GM18868 (cell line): ENCODE measurements around the gene KIAA1671.

Experiments
- ATAC-seq: cut with Tn5 transposase; IDR thresholded peaks from one replicate; pipeline ENCODE4 v1.9.1; 2021; ENCODE audit warnings: mild to moderate bottlenecking, moderate library complexity; ENCODE audit not compliant: unreplicated experiment

KIAA1671 gene

GRCh38 chr22:25061605-25062376 is 109.3 kb downstream of the KIAA1671 start:
- ATAC-seq = no peak

DNA sequence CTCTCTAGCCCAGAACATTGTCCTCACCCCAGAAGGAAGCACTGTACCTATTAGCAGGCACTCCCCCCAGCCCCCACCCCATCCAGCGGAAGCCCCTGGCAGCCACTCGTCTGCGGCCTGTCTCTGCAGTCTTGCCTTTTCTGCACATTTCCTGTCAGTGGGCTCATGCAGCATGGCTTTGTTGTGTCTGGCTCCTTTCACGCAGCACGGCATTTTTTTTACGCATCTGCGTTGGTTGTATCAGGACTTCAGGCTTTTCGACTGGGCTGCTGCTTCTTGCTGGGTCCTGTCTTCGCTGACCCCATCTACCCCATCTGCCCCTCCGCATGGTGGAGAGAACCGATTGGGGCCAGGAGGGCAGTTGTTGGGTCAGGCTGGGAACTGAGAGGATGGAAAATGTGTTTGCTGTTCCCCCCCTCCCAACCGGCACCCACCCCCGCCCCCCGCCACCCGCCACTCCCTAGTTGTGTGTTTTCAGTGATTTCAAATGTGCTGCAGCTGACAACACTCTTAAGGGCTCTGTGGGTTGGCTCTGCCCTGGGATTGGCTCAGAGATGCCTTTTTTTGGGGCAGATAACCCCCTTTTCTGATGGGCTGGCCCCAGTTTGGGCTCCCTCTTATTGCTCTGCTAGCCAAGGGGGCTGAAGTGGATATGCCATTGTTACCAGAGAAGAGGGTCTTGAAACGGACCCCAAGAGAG is 110.0 kb downstream of the KIAA1671 start:
- no peak for ATAC-seq

DNA sequence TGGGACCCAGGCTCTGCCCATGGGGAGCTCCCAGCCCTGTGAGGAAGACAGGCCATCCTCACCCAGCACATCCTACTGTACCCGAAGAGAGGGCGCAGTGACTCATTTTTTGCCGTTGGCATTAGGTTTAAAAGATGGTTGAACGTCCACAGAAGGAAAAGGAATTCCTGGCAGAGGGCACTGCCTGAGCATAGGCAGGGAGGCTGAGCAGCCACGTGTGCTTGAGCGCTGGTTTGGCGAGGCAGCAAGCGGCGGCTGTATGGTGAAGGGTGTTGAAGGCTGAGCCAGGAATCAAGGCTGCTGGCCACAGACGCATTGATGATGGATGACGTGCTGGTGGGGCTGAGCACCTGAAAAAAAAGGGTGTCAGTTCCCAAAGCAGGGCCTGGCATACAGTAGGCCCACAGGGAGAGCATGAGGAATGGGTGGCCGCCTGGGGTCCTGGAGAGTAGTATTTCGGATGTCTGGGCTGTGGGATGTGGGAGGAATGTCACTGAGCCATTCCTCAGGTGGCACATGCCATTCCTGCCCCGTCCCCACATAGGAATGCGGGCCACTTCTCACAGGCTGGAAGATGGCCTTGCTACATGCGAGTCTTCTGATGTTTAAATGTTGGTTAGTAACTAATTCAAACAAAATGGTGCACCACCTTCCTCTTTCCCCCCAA is 112.5 kb downstream of the KIAA1671 start:
- ATAC-seq = no peak

DNA sequence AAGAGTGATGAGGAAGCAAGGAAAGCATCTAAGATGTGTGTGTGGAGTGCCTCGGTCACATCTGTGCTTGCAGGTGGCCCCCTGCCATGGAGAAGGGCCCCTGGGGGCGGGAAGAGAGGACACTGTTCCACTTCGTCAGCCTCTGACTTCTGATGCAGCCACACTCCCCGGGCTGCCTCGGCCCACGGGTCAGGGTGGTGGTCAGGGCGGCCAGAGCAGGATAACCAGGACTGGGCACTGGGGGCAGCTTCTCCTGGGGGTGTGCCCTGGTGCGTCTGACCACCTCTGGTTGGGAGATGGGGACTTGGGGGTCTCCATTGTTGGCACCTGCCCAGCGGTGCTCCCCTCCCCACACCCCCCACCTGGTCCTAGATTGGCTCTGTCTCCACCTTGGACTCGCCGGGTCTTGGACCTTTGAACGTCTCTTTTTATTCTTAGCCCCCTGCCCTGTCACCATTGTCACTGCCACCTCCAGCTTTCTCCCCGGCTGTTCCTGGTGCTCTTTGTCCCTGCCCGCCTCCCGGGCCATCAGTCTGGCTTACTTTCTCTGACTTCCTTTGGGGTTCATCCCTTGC is 114.4 kb downstream of the KIAA1671 start:
- no peak for ATAC-seq

DNA sequence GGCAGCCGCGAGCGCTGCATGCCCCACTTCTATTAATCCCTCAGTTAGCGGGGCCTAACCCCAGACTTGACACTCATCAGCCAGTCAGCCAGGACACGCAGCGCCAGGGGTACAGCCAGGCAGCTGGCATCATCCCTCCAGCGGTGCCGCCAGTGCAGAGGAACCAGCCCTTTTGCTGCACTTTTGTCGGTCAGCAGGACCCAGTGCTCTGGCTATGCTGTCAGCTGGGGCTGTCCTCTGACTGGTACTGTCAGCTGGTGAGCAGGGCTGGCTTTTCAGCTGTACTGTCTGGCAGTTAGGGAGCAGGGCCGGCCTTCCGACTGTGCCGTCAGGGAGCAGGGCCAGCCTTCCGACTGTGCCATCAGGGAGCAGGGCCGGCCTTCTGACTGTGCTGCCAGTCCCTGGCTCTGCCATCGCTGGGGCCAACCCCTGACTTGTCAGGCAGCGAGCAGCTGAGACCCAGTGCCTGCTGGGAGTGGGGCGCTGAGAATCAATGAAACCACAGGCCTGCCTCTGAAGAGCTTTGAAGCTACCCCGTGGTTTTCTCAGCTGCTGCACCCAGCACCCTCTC is 115.4 kb downstream of the KIAA1671 start:
- ATAC-seq = no peak

DNA sequence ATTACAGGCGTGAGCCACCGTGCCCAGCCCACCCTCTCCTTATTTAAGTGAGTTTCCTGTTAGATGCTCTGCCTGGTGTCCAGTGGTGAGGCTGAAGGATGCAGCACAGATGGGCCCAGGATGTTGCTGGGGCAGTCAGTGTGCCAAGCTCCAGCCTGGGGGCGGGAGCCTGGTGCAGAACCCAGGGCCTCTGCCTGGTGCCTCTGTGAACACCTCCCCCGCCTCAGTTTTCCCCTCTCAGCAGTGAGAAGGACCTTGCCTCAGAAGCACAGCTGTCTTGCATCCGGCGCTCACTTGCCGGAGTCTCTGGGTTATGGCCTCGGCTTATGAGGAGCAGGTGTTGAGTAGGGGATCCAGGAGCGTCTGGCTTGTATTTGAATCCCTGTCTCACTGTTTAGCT is 116.2 kb downstream of the KIAA1671 start:
- ATAC-seq = no peak

DNA sequence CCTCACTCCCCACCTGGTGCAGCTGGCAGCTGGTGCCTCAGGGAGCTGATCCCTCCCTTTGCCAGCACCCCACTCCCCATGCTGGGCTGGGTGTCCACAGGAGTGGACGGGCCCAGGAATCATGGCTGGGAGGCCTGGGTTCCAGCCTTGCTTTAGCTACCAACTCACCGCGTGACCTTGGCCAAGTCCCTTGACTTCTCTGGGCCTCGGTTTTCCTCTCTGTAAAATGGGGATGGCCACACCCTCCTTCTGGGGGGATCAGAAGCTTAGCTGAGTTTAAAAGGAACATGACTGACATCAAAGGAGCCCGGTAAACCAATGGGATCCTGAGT is 116.9 kb downstream of the KIAA1671 start:
- ATAC-seq = no peak

GRCh38 chr22:25069758-25070481 is 117.4 kb downstream of the KIAA1671 start:
- no peak for ATAC-seq

DNA sequence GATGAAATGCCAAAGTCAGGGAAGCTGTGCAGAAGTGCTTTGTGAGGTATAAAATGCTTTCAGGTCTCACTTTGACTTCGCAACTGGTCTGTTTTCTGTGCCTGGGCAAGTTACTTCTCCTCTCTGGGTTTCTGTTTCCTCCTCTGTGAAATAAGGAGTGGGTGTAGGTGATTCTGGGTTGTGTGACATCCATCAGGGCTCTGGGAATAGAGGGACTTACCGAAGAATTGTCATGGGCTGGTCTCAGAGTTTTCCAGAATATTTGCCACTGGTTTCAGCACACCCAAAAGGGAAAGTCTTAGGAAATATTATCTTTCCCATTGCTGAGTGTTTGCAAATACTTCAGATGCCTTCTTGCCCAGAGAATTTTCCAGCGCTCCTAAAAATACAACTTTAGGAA is 118.4 kb downstream of the KIAA1671 start:
- ATAC-seq = no peak

GRCh38 chr22:25071720-25072119 is 119.2 kb downstream of the KIAA1671 start:
- ATAC-seq = no peak

- ATAC-seq = no peak
Observed at GRCh38 chr22:25072406-25072805, 119.9 kb downstream of the KIAA1671 start.

GRCh38 chr22:25076336-25076735 is 123.8 kb downstream of the KIAA1671 start:
- no peak for ATAC-seq

GRCh38 chr22:25077056-25077455 is 124.5 kb downstream of the KIAA1671 start:
- no peak for ATAC-seq

DNA sequence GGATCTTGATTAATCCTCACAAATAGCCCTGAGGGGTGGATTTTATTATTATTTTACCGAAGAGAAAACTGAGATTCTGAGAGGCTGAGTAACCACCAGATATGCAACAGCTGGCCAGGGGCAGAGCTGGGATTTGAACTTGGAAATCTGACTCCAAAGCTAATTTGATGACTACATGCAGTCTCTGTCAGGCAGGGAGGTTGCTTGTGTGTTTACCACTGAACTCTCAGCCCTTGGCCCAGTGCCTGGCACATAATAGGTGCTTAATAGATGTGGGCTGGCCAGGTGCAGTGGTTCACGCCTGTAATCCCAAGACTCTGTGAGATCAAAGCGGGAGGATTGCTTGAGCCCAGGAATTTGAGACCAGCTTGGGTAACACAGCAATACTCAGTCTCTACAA is 125.4 kb downstream of the KIAA1671 start:
- ATAC-seq = no peak

GRCh38 chr22:25078591-25078990 is 126.1 kb downstream of the KIAA1671 start:
- ATAC-seq = no peak

DNA sequence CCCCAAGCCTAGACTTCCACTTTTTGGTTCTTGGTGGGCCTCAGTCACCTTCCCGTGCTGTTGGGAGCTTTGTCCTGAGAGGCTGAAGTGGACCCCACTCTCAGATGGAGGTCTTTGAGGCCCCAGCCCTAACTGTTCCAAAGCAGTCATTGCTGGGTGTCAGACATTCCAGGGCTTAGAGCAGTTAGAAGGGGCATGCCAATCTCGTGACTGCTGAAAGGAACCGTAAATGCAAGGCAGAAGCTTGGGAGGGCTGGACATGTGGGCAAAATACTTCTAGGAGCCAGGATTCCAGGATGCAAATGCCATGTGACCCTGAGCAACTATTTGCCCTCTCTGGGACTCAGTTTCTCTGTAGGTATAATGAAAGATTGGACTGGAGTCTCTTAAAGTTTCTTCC is 128.3 kb downstream of the KIAA1671 start:
- ATAC-seq = no peak

DNA sequence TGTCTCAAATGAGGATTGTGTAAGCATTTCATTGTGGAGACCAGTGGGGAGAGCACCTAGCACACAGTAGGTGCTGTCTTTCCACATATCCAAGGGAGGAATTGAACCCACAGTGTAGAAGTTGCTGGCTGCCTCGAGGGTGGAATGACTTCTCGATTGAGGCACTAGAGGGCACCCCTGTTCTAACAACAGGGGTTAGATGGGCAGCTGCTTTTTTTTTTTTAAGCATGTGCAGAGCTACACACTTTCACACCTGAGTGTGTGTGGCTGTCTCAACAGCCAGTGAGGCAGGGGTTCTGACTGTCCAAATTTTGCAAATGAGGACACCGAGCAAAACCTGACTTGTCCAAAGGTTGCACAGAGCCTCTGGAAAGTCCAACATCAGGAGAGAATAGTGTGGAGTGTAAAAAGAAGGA is 128.9 kb downstream of the KIAA1671 start:
- ATAC-seq = no peak

GRCh38 chr22:25082096-25082495 is 129.6 kb downstream of the KIAA1671 start:
- no peak for ATAC-seq

GRCh38 chr22:25083056-25083806 is 130.7 kb downstream of the KIAA1671 start:
- no peak for ATAC-seq

GRCh38 chr22:25083807-25084200 is 131.3 kb downstream of the KIAA1671 start:
- no peak for ATAC-seq
